HEK293 (cell line): Measurements from ENCODE around the gene CTNNA2.

Experiments used
- CTCF ChIA-PET: fragments of 350-600 bp; formaldehyde crosslinking; extraction: SDS; loops from one replicate; lab custom pipeline; 2021; ENCODE audit warnings: antibody characterized with exemption; lab: Yijun Ruan, JAX
- POLR2A ChIA-PET: fragments of 300-600 bp; formaldehyde crosslinking; extraction: SDS; loops from one replicate; lab custom pipeline; 2020; ENCODE audit warnings: antibody characterized with exemption, inconsistent platforms; lab: Yijun Ruan, JAX
- H3K27ac ChIP-seq: fragments of 200-500 bp; sonication (Bioruptor generic); 2 replicates; pipeline ENCODE4 v1.5.1; 2014; ENCODE audit warnings: low read depth, low read length, control low read depth, inconsistent platforms; ENCODE audit errors: extremely low read depth
- H3K36me3 ChIP-seq, 2 experiments: fragments of 200-500 bp in 1 of 2; sonication (Bioruptor generic) in 1 of 2; 1 replicate in 1 of 2; 2 replicates in 1 of 2; pipeline ENCODE4 v1.5.1; 2014 to 2017; ENCODE audit warnings: inconsistent platforms in 2 of 2, low read length in 2 of 2; ENCODE audit not compliant: control insufficient read depth in 2 of 2, insufficient read depth in 1 of 2
- H3K4me1 ChIP-seq: fragments of 200-500 bp; sonication (Bioruptor generic); 2 replicates; pipeline ENCODE4 v1.5.1; 2014; ENCODE audit warnings: mild to moderate bottlenecking, low read length, inconsistent platforms; ENCODE audit not compliant: control insufficient read depth, insufficient read depth
- H3K4me3 ChIP-seq: 2 replicates; pipeline ENCODE4 v1.5.1; 2011; ENCODE audit warnings: low read depth, mild to moderate bottlenecking, control low read depth, low read length, moderate library complexity
- H3K9me3 ChIP-seq: fragments of 200-500 bp; sonication (Bioruptor generic); 2 replicates; pipeline ENCODE4 v1.5.1; 2014; ENCODE audit warnings: low read depth, low read length, inconsistent platforms; ENCODE audit not compliant: control insufficient read depth, insufficient read depth
- GLI4 ChIP-seq: fragments of 450-650 bp; formaldehyde crosslinking; IDR thresholded peaks from 2 replicates; pipeline ENCODE4 v1.5.1; 2016; ENCODE audit warnings: missing biosample characterization, missing genetic modification characterization
- IKZF3 ChIP-seq: fragments of 450-650 bp; IDR thresholded peaks from 2 replicates; pipeline ENCODE4 v1.5.0; 2018; ENCODE audit warnings: missing biosample characterization, mild to moderate bottlenecking, missing genetic modification characterization, moderate library complexity
- KLF8 ChIP-seq: fragments of 450-650 bp; formaldehyde crosslinking; IDR thresholded peaks from 2 replicates; pipeline ENCODE4 v1.5.1; 2016; ENCODE audit warnings: missing biosample characterization, missing genetic modification characterization
- KLF9 ChIP-seq: fragments of 450-650 bp; formaldehyde crosslinking; IDR thresholded peaks from 2 replicates; pipeline ENCODE4 v1.5.1; 2016; ENCODE audit warnings: missing biosample characterization, missing genetic modification characterization, low read depth
- REPIN1 ChIP-seq: fragments of 450-650 bp; formaldehyde crosslinking; IDR thresholded peaks from 2 replicates; pipeline ENCODE4 v1.5.1; 2017; ENCODE audit warnings: missing biosample characterization, missing genetic modification characterization, low read depth
- TCF7L2 ChIP-seq: IDR thresholded peaks from 2 replicates; pipeline ENCODE4 v1.6.1; 2011; ENCODE audit warnings: low read depth, mild to moderate bottlenecking, inconsistent platforms, low read length, moderate library complexity, borderline replicate concordance
- YY2 ChIP-seq: fragments of 450-650 bp; formaldehyde crosslinking; IDR thresholded peaks from 2 replicates; pipeline ENCODE4 v1.5.1; 2016; ENCODE audit warnings: missing biosample characterization, missing genetic modification characterization
- ZBTB20 ChIP-seq: fragments of 450-650 bp; formaldehyde crosslinking; IDR thresholded peaks from 2 replicates; pipeline ENCODE4 v1.5.1; 2016; ENCODE audit warnings: missing biosample characterization, missing genetic modification characterization
- ZNF146 ChIP-seq: fragments of 450-650 bp; formaldehyde crosslinking; IDR thresholded peaks from 2 replicates; pipeline ENCODE4 v1.5.1; 2016; ENCODE audit warnings: missing biosample characterization, missing genetic modification characterization
- ZNF175 ChIP-seq: fragments of 450-650 bp; formaldehyde crosslinking; IDR thresholded peaks from 2 replicates; pipeline ENCODE4 v1.5.1; 2016; ENCODE audit warnings: missing biosample characterization, missing genetic modification characterization
- ZNF202 ChIP-seq: fragments of 450-650 bp; formaldehyde crosslinking; IDR thresholded peaks from 2 replicates; pipeline ENCODE4 v1.5.1; 2016; ENCODE audit warnings: missing biosample characterization, missing genetic modification characterization, borderline replicate concordance
- ZNF214 ChIP-seq: fragments of 450-650 bp; formaldehyde crosslinking; IDR thresholded peaks from 2 replicates; pipeline ENCODE4 v1.5.1; 2017; ENCODE audit warnings: missing biosample characterization, mild to moderate bottlenecking, missing genetic modification characterization, borderline replicate concordance
- ZNF23 ChIP-seq: fragments of 450-650 bp; formaldehyde crosslinking; IDR thresholded peaks from 2 replicates; pipeline ENCODE4 v1.5.1; 2016; ENCODE audit warnings: missing biosample characterization, missing genetic modification characterization, borderline replicate concordance
- ZNF248 ChIP-seq: fragments of 450-650 bp; formaldehyde crosslinking; IDR thresholded peaks from 2 replicates; pipeline ENCODE4 v1.5.1; 2017; ENCODE audit warnings: missing biosample characterization, missing genetic modification characterization
- ZNF266 ChIP-seq: fragments of 450-650 bp; formaldehyde crosslinking; IDR thresholded peaks from 2 replicates; pipeline ENCODE4 v1.5.1; 2016; ENCODE audit warnings: missing biosample characterization, missing genetic modification characterization, low read depth
- ZNF324 ChIP-seq: fragments of 450-650 bp; formaldehyde crosslinking; IDR thresholded peaks from 2 replicates; pipeline ENCODE4 v1.5.1; 2016; ENCODE audit warnings: missing biosample characterization, missing genetic modification characterization
- ZNF354C ChIP-seq: fragments of 450-650 bp; formaldehyde crosslinking; IDR thresholded peaks from 2 replicates; pipeline ENCODE4 v1.5.1; 2016; ENCODE audit warnings: missing biosample characterization, missing genetic modification characterization, low read depth, borderline replicate concordance
- ZNF521 ChIP-seq: fragments of 450-650 bp; formaldehyde crosslinking; IDR thresholded peaks from 2 replicates; pipeline ENCODE4 v1.5.1; 2017; ENCODE audit warnings: missing biosample characterization, mild to moderate bottlenecking, missing genetic modification characterization
- ZNF544 ChIP-seq: fragments of 450-650 bp; formaldehyde crosslinking; IDR thresholded peaks from 2 replicates; pipeline ENCODE4 v1.5.0; 2017; ENCODE audit warnings: missing biosample characterization, missing genetic modification characterization
- ZNF548 ChIP-seq: fragments of 450-650 bp; formaldehyde crosslinking; IDR thresholded peaks from 2 replicates; pipeline ENCODE4 v1.5.1; 2016; ENCODE audit warnings: missing biosample characterization, missing genetic modification characterization
- ZNF555 ChIP-seq: fragments of 450-650 bp; formaldehyde crosslinking; conservative IDR thresholded peaks from 2 replicates; pipeline ENCODE4 v1.5.1; 2017; ENCODE audit warnings: missing biosample characterization, mild to moderate bottlenecking, missing genetic modification characterization, inconsistent platforms
- ZNF596 ChIP-seq: fragments of 450-650 bp; IDR thresholded peaks from 2 replicates; pipeline ENCODE4 v1.5.0; 2018; ENCODE audit warnings: missing biosample characterization, mild to moderate bottlenecking, missing genetic modification characterization, moderate library complexity
- ZNF692 ChIP-seq: fragments of 450-650 bp; formaldehyde crosslinking; IDR thresholded peaks from 2 replicates; pipeline ENCODE4 v1.5.1; 2016; ENCODE audit warnings: missing biosample characterization, missing genetic modification characterization
- TF ChIP-seq, protein P1 (sequence below): fragments of 450-650 bp; formaldehyde crosslinking; IDR thresholded peaks from 2 replicates; pipeline ENCODE4 v1.5.1; 2016; ENCODE audit warnings: missing biosample characterization, missing genetic modification characterization
- TF ChIP-seq, protein P2 (sequence below): fragments of 450-650 bp; formaldehyde crosslinking; IDR thresholded peaks from 2 replicates; pipeline ENCODE4 v1.5.1; 2016; ENCODE audit warnings: missing biosample characterization, missing genetic modification characterization
- TF ChIP-seq, protein P3 (sequence below): fragments of 450-650 bp; formaldehyde crosslinking; IDR thresholded peaks from 2 replicates; pipeline ENCODE4 v1.5.1; 2016; ENCODE audit warnings: missing biosample characterization, missing genetic modification characterization
- TF ChIP-seq, protein P4 (sequence below): fragments of 450-650 bp; IDR thresholded peaks from 2 replicates; pipeline ENCODE4 v1.5.1; 2018; ENCODE audit warnings: missing biosample characterization, mild to moderate bottlenecking, missing genetic modification characterization
- TF ChIP-seq, protein P5 (sequence below): fragments of 450-650 bp; formaldehyde crosslinking; IDR thresholded peaks from 2 replicates; pipeline ENCODE4 v1.5.1; 2016; ENCODE audit warnings: missing biosample characterization, missing genetic modification characterization

CTNNA2 gene

GRCh38 chr2:80437959-80438358, 925.1 kb downstream of the CTNNA2 start (continued):
- TF ChIP-seq KLF8: no peak
- no peak for TF ChIP-seq YY2 (tag by site-specific recombination)
- TF ChIP-seq, all 188 proteins: peak for 0

GRCh38 chr2:80438686-80439085, 925.8 kb downstream of the CTNNA2 start:
- Histone ChIP-seq H3K36me3 (no peaks in the 10 kb centered on the region), H3K9me3 (no peaks in the 10 kb centered on the region), H3K4me3 (no peak overlapping the region), H3K4me1 (no peaks in the 10 kb centered on the region), H3K27ac (no peak overlapping the region)
- POLR2A ChIA-PET: no interaction called here
- TF ChIP-seq ZNF214 (tag by site-specific recombination) (no peak), ZNF248 (tag by site-specific recombination) (no peak), KLF9 (tag by site-specific recombination) (no peak), ZNF692 (tag by site-specific recombination) (no peak), ZNF146 (tag by site-specific recombination) (no peak), ZNF596 (tag by site-specific recombination) (no peak), ZNF555 (tag by site-specific recombination) (no peak), ZNF324 (tag by site-specific recombination) (no peak), GLI4 (tag by site-specific recombination) (no peak), ZNF202 (tag by site-specific recombination) (no peak), REPIN1 (tag by site-specific recombination) (no peak), ZNF266 (tag by site-specific recombination) (no peak), ZNF354C (no peak)
- TF ChIP-seq, protein P1, sequence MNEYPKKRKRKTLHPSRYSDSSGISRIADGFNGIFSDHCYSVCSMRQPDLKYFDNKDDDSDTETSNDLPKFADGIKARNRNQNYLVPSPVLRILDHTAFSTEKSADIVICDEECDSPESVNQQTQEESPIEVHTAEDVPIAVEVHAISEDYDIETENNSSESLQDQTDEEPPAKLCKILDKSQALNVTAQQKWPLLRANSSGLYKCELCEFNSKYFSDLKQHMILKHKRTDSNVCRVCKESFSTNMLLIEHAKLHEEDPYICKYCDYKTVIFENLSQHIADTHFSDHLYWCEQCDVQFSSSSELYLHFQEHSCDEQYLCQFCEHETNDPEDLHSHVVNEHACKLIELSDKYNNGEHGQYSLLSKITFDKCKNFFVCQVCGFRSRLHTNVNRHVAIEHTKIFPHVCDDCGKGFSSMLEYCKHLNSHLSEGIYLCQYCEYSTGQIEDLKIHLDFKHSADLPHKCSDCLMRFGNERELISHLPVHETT (tag by site-specific recombination): no peak
- CTCF ChIA-PET: interaction anchor here (1.2 kb wide), 1 partner anchor 113 kb away, joined by 3 read pairs; no protein-coding TSS in a partner anchor

- Histone ChIP-seq H3K36me3 (no peaks in the 10 kb centered on the region), H3K4me3 (no peak overlapping the region), H3K4me1 (0 out of 2 replicates have a peak, but pooled peaks cover 3% of the 10 kb centered on the region), H3K9me3 (no peaks in the 10 kb centered on the region), H3K27ac (no peak overlapping the region)
- POLR2A ChIA-PET: no interaction called here
- CTCF ChIA-PET: interaction anchor here (0.7 kb wide), 2 partner anchors 21 to 40 kb away, joined by 3 read pairs; no protein-coding TSS in a partner anchor
- TF ChIP-seq, protein P2, sequence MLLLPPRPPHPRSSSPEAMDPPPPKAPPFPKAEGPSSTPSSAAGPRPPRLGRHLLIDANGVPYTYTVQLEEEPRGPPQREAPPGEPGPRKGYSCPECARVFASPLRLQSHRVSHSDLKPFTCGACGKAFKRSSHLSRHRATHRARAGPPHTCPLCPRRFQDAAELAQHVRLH (tag by site-specific recombination): no peak
- TF ChIP-seq ZNF521 (no peak), ZNF175 (tag by site-specific recombination) (no peak), ZNF23 (no peak), ZBTB20 (no peak), TCF7L2 (no peak), IKZF3 (no peak), ZNF548 (tag by site-specific recombination) (no peak), ZNF544 (no peak), GLI4 (tag by site-specific recombination) (no peak)
- TF ChIP-seq, protein P3, sequence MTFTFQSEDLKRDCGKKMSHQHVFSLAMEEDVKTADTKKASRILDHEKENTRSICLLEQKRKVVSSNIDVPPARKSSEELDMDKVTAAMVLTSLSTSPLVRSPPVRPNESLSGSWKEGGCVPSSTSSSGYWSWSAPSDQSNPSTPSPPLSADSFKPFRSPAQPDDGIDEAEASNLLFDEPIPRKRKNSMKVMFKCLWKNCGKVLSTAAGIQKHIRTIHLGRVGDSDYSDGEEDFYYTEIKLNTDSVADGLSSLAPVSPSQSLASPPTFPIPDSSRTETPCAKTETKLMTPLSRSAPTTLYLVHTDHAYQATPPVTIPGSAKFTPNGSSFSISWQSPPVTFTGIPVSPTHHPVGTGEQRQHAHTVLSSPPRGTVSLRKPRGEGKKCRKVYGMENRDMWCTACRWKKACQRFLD (tag by site-specific recombination): no peak
- TF ChIP-seq, protein P4, sequence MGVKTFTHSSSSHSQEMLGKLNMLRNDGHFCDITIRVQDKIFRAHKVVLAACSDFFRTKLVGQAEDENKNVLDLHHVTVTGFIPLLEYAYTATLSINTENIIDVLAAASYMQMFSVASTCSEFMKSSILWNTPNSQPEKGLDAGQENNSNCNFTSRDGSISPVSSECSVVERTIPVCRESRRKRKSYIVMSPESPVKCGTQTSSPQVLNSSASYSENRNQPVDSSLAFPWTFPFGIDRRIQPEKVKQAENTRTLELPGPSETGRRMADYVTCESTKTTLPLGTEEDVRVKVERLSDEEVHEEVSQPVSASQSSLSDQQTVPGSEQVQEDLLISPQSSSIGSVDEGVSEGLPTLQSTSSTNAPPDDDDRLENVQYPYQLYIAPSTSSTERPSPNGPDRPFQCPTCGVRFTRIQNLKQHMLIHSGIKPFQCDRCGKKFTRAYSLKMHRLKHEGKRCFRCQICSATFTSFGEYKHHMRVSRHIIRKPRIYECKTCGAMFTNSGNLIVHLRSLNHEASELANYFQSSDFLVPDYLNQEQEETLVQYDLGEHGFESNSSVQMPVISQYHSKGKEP (tag by site-specific recombination): no peak
- TF ChIP-seq, protein P5, sequence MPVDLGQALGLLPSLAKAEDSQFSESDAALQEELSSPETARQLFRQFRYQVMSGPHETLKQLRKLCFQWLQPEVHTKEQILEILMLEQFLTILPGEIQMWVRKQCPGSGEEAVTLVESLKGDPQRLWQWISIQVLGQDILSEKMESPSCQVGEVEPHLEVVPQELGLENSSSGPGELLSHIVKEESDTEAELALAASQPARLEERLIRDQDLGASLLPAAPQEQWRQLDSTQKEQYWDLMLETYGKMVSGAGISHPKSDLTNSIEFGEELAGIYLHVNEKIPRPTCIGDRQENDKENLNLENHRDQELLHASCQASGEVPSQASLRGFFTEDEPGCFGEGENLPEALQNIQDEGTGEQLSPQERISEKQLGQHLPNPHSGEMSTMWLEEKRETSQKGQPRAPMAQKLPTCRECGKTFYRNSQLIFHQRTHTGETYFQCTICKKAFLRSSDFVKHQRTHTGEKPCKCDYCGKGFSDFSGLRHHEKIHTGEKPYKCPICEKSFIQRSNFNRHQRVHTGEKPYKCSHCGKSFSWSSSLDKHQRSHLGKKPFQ (tag by site-specific recombination): no peak
These were observed 941.8 kb downstream of the CTNNA2 start for GRCh38 chr2:80454628-80455027.
